HUES6 (cell line): ENCODE results near the gene MYO1D.

ENCODE experiments used
- H3K27ac ChIP-seq: 2 replicates; pipeline ENCODE4 v1.7.0; 2013; ENCODE audit warnings: low read depth, mild to moderate bottlenecking, low read length, inconsistent platforms
- H3K27me3 ChIP-seq: 2 replicates; pipeline ENCODE4 v1.6.1; 2013; ENCODE audit warnings: low read length; ENCODE audit not compliant: control insufficient read depth, insufficient read depth
- H3K36me3 ChIP-seq: 2 replicates; pipeline ENCODE4 v1.6.1; 2013; ENCODE audit warnings: low read length; ENCODE audit not compliant: control insufficient read depth, insufficient read depth
- H3K4me1 ChIP-seq: 2 replicates; pipeline ENCODE4 v1.6.1; 2013; ENCODE audit warnings: low read length; ENCODE audit not compliant: control insufficient read depth, insufficient read depth
- H3K4me3 ChIP-seq: 2 replicates; pipeline ENCODE4 v1.5.1; 2013; ENCODE audit warnings: low read depth, low read length
- H3K9ac ChIP-seq: one replicate; pipeline ENCODE4 v1.6.1; 2013; ENCODE audit warnings: mild to moderate bottlenecking, low read length
- H3K9me3 ChIP-seq: 2 replicates; pipeline ENCODE4 v1.6.1; 2013; ENCODE audit warnings: low read depth, low read length; ENCODE audit not compliant: control insufficient read depth, insufficient read depth

MYO1D gene

GRCh38 chr17:32854832-32855389 is 22.0 kb downstream of the MYO1D start:
- H3K27ac ChIP-seq = no peak overlapping the region; the same call in 1 of the 2 replicates
- H3K27me3 ChIP-seq = no peaks in the 10 kb centered on the region
- no peaks in the 10 kb centered on the region for H3K36me3 ChIP-seq
- H3K4me1 ChIP-seq = peaks cover 18% of the 10 kb centered on the region
- H3K4me3 ChIP-seq = no peak overlapping the region
- H3K9me3 ChIP-seq = no peaks in the 10 kb centered on the region
- no peak overlapping the region for H3K9ac ChIP-seq

- H3K4me1 ChIP-seq = peaks cover 16% of the 10 kb centered on the region
- no peaks in the 10 kb centered on the region for H3K36me3 ChIP-seq
- H3K27me3 ChIP-seq = no peaks in the 10 kb centered on the region
- H3K9ac ChIP-seq = no peak overlapping the region
- H3K9me3 ChIP-seq = no peaks in the 10 kb centered on the region
- 0 out of 2 replicates have a peak overlapping the region, but pooled peaks have one; percentile 18 for H3K4me3 ChIP-seq
- H3K27ac ChIP-seq = peak overlapping the region; percentile 66
These were observed 22.7 kb downstream of the MYO1D start for GRCh38 chr17:32854207-32854606.

GRCh38 chr17:32852811-32853210 is 24.1 kb downstream of the MYO1D start:
- H3K4me1 ChIP-seq = peaks cover 16% of the 10 kb centered on the region
- no peak overlapping the region for H3K4me3 ChIP-seq
- no peaks in the 10 kb centered on the region for H3K9me3 ChIP-seq
- no peak overlapping the region for H3K9ac ChIP-seq
- no peaks in the 10 kb centered on the region for H3K27me3 ChIP-seq
- no peaks in the 10 kb centered on the region for H3K36me3 ChIP-seq
- H3K27ac ChIP-seq = no peak overlapping the region

- no peak overlapping the region for H3K4me3 ChIP-seq
- no peaks in the 10 kb centered on the region for H3K27me3 ChIP-seq
- H3K36me3 ChIP-seq = no peaks in the 10 kb centered on the region
- no peaks in the 10 kb centered on the region for H3K9me3 ChIP-seq
- H3K27ac ChIP-seq = no peak overlapping the region
- no peak overlapping the region for H3K9ac ChIP-seq
- H3K4me1 ChIP-seq = peaks cover 15% of the 10 kb centered on the region
These were observed 27.0 kb downstream of the MYO1D start for GRCh38 chr17:32849879-32850278.

GRCh38 chr17:32847977-32848376 is 28.9 kb downstream of the MYO1D start:
- H3K9ac ChIP-seq = no peak overlapping the region
- no peaks in the 10 kb centered on the region for H3K4me1 ChIP-seq
- H3K36me3 ChIP-seq = no peaks in the 10 kb centered on the region
- H3K4me3 ChIP-seq = no peak overlapping the region
- no peak overlapping the region for H3K27ac ChIP-seq
- H3K9me3 ChIP-seq = no peaks in the 10 kb centered on the region
- no peaks in the 10 kb centered on the region for H3K27me3 ChIP-seq

GRCh38 chr17:32846143-32846542 is 30.8 kb downstream of the MYO1D start:
- no peaks in the 10 kb centered on the region for H3K27me3 ChIP-seq
- no peak overlapping the region for H3K9ac ChIP-seq
- H3K36me3 ChIP-seq = no peaks in the 10 kb centered on the region
- H3K4me3 ChIP-seq = no peak overlapping the region
- no peaks in the 10 kb centered on the region for H3K4me1 ChIP-seq
- no peak overlapping the region for H3K27ac ChIP-seq
- no peaks in the 10 kb centered on the region for H3K9me3 ChIP-seq

GRCh38 chr17:32840241-32840640 is 36.7 kb downstream of the MYO1D start:
- Histone ChIP-seq H3K9ac (no peak overlapping the region), H3K36me3 (no peaks in the 10 kb centered on the region), H3K4me1 (no peaks in the 10 kb centered on the region), H3K27me3 (no peaks in the 10 kb centered on the region), H3K9me3 (no peaks in the 10 kb centered on the region), H3K27ac (no peak overlapping the region), H3K4me3 (no peak overlapping the region)

- Histone ChIP-seq H3K9me3 (no peaks in the 10 kb centered on the region), H3K4me3 (no peak overlapping the region), H3K36me3 (no peaks in the 10 kb centered on the region), H3K27me3 (no peaks in the 10 kb centered on the region), H3K4me1 (no peaks in the 10 kb centered on the region), H3K9ac (no peak overlapping the region), H3K27ac (no peak overlapping the region)
These were observed 40.4 kb downstream of the MYO1D start for GRCh38 chr17:32836527-32836926.

GRCh38 chr17:32835291-32835761 is 41.6 kb downstream of the MYO1D start:
- H3K27ac ChIP-seq = no peak overlapping the region
- H3K27me3 ChIP-seq = no peaks in the 10 kb centered on the region
- H3K9me3 ChIP-seq = no peaks in the 10 kb centered on the region
- H3K4me3 ChIP-seq = no peak overlapping the region
- no peak overlapping the region for H3K9ac ChIP-seq
- no peaks in the 10 kb centered on the region for H3K36me3 ChIP-seq
- H3K4me1 ChIP-seq = no peaks in the 10 kb centered on the region

- no peak overlapping the region for H3K27ac ChIP-seq
- no peaks in the 10 kb centered on the region for H3K9me3 ChIP-seq
- H3K36me3 ChIP-seq = no peaks in the 10 kb centered on the region
- H3K9ac ChIP-seq = no peak overlapping the region
- H3K27me3 ChIP-seq = no peaks in the 10 kb centered on the region
- H3K4me3 ChIP-seq = no peak overlapping the region
- H3K4me1 ChIP-seq = no peaks in the 10 kb centered on the region
These were observed 42.8 kb downstream of the MYO1D start for GRCh38 chr17:32834104-32834503.

- no peaks in the 10 kb centered on the region for H3K9me3 ChIP-seq
- H3K36me3 ChIP-seq = no peaks in the 10 kb centered on the region
- no peak overlapping the region for H3K27ac ChIP-seq
- no peak overlapping the region for H3K4me3 ChIP-seq
- no peaks in the 10 kb centered on the region for H3K4me1 ChIP-seq
- H3K27me3 ChIP-seq = no peaks in the 10 kb centered on the region
- H3K9ac ChIP-seq = no peak overlapping the region
These were observed 43.4 kb downstream of the MYO1D start for GRCh38 chr17:32833526-32833925.

GRCh38 chr17:32833076-32833475 is 43.8 kb downstream of the MYO1D start:
- no peaks in the 10 kb centered on the region for H3K4me1 ChIP-seq
- no peak overlapping the region for H3K27ac ChIP-seq
- no peaks in the 10 kb centered on the region for H3K36me3 ChIP-seq
- H3K27me3 ChIP-seq = no peaks in the 10 kb centered on the region
- H3K4me3 ChIP-seq = no peak overlapping the region
- H3K9me3 ChIP-seq = no peaks in the 10 kb centered on the region
- H3K9ac ChIP-seq = no peak overlapping the region
